Measurements from ENCODE around the gene SLBP.

Gene SLBP

GRCh38 chr4:1712216-1713002 is at the start of gene SLBP:
SLBP (minus strand) TSS chr4:1712319; CDS start chr4:1712188, 131 bp downstream.
- peak; percentile 100 for DNase-seq

DNA sequence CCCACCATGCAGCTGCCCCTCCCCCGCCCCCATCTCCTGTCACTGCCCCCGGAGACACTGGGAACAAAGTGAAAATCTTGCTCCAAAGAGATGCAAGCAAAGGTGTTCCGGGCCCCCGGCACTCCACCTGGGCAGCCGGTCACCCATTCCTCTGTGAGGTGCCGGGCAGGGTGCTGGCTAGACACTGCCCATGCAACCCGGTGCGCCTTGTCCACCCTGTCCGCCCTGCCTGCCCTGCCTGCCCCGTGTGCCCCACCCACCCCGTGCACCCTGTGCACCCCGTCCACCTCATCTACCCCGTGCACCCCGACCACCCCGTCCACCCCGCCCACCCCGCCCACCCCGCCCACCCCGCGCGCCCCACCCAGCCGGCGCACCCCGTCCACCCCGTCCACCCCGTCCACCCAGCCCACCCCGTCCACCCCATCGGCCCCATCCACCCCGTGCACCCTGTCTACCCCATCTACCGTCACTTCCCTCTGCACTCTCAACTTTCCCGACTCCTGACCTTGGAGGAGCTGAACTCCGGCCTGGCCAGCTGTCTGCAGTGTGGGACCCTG is 49.1 kb upstream of the SLBP start:
- no peak for DNase-seq

DNA sequence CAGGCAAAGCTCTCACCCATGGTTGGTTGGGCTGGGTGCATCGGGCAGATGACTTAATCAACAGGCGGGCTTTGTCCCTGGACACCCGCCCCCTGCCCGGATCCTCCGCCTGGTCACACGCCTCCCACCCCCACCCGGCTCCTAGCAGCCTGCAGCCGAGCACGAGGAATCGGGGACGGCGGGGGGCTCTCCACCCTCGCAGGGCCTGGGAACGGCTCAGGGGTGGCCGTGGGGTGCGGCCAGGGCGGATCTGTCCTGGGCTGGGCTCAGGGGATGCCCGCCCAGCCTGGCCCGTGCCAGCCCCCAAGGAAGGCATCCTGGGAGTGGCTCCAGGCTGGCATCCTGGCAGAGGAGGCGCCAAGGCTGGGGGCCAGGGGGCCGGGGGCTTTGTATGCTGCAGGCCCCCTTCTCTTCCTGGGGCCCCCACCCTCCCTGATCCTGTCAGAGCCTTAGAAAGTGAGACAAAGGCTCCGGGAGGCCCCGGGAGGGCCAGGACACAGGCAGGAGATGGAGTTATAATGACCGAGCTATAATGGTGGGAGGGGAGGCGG is 48.5 kb upstream of the SLBP start:
- no peak for DNase-seq

DNA sequence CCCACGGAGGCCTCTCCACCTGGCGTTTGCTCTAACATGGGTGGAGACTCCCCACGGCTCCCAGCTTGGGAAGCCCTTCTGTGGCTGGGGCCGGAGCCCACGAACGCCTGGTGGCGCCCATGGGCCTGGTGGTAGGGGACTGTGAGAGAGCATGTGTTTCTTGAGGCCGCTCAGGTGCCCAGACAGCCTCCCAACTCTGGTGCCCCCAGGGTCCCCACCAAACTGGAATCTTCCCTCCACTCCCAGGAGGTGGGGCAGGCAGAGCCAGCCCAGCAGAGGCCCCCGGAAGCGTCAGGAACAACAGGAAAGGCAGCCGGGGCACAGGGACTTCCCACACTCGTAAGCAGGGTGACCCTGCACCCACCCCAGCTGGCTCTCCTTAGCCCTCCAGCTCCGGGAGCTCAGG is 47.7 kb upstream of the SLBP start:
- no peak for DNase-seq

GRCh38 chr4:1759170-1759817 is 47.2 kb upstream of the SLBP start:
- no peak for DNase-seq

- no peak for DNase-seq
These were observed 46.4 kb upstream of the SLBP start for GRCh38 chr4:1758306-1759121.

- no peak for DNase-seq
These were observed 45.7 kb upstream of the SLBP start for GRCh38 chr4:1757836-1758235.

- no peak for DNase-seq
These were observed 45.0 kb upstream of the SLBP start for GRCh38 chr4:1756893-1757779.

GRCh38 chr4:1756079-1756478 is 44.0 kb upstream of the SLBP start:
- DNase-seq = no peak

- no peak for DNase-seq
These were observed 43.2 kb upstream of the SLBP start for GRCh38 chr4:1755297-1755696.

- no peak for DNase-seq
These were observed 42.2 kb upstream of the SLBP start for GRCh38 chr4:1754336-1754735.

DNA sequence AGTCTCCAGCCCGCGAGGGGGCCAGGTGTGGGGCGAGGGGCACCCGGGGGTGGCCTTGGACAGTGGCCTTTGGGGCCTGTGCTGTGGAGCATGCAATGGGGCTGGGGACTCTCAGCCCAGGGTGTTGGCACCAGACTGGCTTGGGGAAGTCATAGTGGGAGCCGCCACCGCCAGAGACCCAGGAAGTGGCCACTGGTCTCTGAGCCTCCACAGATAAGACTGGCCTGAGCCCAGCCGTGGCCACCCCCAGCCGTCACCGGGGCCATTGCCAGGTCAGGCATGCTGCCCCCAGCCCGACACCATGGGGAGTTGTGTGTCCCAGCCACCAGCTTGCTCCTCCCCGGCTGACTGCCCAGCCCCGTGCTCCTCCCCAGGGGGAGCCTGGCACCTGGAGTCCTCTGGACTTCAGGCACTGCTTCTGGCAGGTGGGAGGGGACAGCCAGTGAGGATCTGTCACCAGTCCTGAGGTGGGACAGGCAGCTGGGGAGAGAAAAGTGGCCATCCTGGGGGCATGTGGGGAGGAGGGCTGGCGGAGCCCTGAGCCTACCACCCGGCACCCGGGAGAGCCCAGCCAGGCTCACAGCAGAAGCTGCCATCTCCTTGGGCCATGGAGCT is 41.7 kb upstream of the SLBP start:
- no peak for DNase-seq

DNA sequence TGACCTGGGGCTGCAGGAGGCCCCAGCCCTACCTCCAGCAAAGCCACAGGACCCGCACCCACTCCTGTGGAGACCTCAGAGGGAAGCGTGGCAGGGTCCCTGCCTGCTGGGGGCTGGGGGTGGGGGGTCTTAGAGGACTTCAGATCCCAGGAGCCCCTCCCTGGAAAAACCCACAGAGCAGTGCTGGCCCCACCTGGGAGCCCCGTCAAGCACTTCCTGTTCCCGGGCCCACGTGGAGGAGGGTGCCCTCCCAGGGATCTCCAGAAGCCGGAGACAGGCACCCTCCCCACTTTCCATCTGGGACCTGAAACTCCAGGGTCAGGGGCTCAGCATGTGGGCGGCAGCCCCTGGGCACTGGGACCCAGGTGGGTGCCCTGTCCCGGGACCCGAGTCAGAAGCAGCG is 41.2 kb upstream of the SLBP start:
- no peak for DNase-seq

DNA sequence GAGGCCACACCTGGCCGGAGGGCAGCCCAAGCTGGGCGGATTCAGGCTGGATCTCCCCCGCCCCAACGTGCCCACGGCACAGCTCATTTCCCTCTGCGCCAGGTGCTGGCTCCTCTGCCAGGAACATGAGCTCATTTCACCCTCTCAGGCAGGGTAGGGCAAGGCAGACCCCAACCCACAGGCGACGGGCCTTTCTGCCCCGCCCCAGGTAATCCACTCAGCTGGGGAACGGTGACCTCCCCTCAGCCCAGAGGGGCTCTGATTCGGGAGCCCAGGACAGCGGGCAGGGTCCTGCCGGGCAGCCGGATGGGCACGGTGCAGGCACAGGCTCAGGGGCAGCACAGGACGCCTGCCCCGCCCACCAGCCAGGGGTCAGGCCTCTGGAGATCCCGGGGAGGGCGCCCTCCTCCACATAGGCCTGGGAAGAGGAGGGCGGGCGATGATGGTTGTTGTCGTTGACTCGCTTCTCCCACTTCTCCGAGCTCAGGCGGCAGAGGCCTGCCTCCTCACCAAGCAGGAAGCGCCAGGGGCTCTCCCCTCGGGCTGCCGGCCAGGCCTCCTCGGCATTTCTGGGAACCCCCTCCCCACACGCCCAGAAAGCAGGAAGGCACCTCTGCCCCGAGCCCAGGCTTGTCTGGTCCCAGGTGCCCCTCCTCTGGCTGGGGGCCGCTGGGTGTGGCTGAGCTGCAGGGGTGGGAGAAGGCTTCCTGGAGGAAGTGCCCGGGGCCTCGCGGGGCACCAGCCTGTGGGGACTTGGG is 40.3 kb upstream of the SLBP start:
- peak; percentile 63 for DNase-seq

DNA sequence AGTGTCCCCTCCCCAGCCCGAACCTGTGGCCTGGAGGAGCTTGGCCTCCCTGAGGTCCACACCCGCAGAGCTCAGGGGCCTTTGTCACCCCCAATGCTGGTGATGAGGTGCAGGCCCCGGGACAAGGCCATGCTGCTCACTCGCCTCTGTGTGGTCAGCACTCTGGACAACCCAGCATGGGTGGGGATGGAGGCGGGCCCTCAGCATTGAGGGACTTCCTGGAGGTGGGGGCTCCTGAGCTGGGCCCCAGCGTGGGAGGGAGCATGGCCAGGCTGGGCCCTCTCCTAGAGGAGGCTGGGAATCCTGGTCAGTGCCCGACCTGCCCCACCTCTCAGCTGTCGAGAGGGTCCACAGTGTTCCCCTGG is 39.8 kb upstream of the SLBP start:
- no peak for DNase-seq

DNA sequence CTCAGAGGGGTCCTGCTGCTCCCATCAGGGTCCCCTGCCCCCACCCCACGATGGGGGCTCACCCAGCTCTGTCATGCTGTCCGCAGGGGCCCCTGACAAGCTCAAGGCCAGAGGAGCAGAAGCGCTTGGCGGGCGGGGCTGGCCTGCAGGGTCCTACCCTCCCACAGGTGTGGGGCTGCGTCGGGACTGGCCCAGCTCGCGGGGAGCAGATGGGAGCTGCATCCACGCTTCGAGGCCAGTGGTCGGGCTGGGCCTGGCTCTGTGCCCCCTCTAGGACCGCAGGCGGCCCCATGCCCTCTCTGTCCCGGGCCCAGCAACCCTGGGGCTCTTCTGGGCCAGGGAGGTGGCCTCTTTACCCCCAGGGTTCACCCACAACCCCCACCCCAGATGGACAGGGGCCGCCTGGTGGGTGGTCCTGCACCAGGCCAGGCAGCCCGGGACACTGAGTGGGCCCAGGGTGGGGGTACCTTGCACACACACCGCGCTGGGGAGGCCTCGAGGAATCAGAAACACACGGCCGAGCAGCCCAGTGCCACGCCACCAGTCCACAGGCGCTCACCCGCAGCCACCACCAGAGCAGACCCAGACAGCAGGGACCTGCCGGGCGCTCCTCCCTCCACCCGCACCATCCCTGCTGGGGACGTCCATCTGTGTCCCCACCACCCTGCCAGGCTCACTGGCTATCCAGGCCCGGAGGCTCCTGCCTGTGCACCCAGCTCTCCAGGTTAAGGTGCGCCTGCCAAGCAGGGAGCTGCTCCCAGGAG is 39.2 kb upstream of the SLBP start:
- DNase-seq = no peak

GRCh38 chr4:1750381-1751154 is 38.4 kb upstream of the SLBP start:
- DNase-seq = no peak

DNA sequence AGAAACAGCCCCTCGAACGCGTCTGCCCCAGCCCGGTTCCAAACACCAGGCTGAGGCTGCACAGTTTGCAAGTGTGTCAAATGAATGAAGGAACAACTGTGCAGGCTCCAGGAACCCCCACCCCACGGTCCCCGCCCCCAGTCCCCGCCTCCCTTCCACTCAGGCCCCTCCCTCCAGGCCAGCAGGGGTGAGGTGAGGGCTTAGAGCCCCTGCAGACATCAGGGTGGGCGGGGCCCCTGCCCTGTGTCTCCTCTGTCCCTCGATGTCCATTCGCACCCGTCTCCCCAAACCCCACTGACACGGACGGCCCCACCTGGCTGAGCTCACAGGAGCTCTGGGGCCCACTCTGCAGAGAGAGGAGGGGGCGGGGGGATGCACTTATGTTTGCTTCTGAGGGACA is 37.7 kb upstream of the SLBP start:
- DNase-seq = no peak

GRCh38 chr4:1749370-1749769 is 37.3 kb upstream of the SLBP start:
- no peak for DNase-seq

Data from stimulated activated CD4-positive, alpha-beta T cell treated with anti-CD3 and anti-CD28 coated beads, Interleukin-15, amount 100 ng/mL, for 24 hours (primary cell).